A549 (cell line): ENCODE data around the gene CRTC2. TPM values are rescaled to one million over a fixed set of nuclear protein-coding genes. Genes with fewer than 3 reads are reported as not detected.

Experiments used
- BHLHE40 ChIP-seq: IDR thresholded peaks from 2 replicates; pipeline ENCODE4 v1.6.1; 2012; ENCODE audit warnings: low read depth, low read length, inconsistent platforms
- CBX2 ChIP-seq: fragments of 200-600 bp; sonication (generic); IDR thresholded peaks from 2 replicates; pipeline ENCODE4 v1.6.1; 2016; ENCODE audit warnings: low read depth, mild to moderate bottlenecking, borderline replicate concordance
- CBX8 ChIP-seq: fragments of 200-600 bp; sonication (generic); IDR thresholded peaks from 2 replicates; pipeline ENCODE4 v1.6.1; 2016
- CHD2 ChIP-seq: fragments of 150-350 bp; IDR thresholded peaks from 2 replicates; pipeline ENCODE4 v1.6.1; 2014; ENCODE audit warnings: low read length; ENCODE audit not compliant: partially characterized antibody
- CHD4 ChIP-seq: fragments of 200-600 bp; sonication (generic); IDR thresholded peaks from 2 replicates; pipeline ENCODE4 v1.6.1; 2016; ENCODE audit warnings: antibody characterized with exemption, mild to moderate bottlenecking, borderline replicate concordance
- EHF ChIP-seq: fragments of 250-450 bp; sonication (Bioruptor Pico); IDR thresholded peaks from 2 replicates; pipeline ENCODE4 v1.5.0; 2020; ENCODE audit warnings: mild to moderate bottlenecking
- EHMT2 ChIP-seq: fragments of 200-600 bp; sonication (generic); IDR thresholded peaks from 2 replicates; pipeline ENCODE4 v1.6.1; 2016; ENCODE audit warnings: antibody characterized with exemption, low read depth, mild to moderate bottlenecking, moderate library complexity
- ELK1 ChIP-seq: fragments of 150-350 bp; IDR thresholded peaks from 2 replicates; pipeline ENCODE4 v1.6.1; 2014; ENCODE audit warnings: low read depth, mild to moderate bottlenecking, low read length
- EP300 ChIP-seq, 2 experiments: fragments of >200 bp; sonication (Bioruptor Twin); formaldehyde crosslinking; IDR thresholded peaks; 2 replicates in 1 of 2; 3 replicates in 1 of 2; pipeline ENCODE4 v1.6.1; 2016 to 2017
- ESRRA ChIP-seq: fragments of 150-350 bp; IDR thresholded peaks from 2 replicates; pipeline ENCODE4 v1.6.1; 2014; ENCODE audit warnings: mild to moderate bottlenecking, low read length, borderline replicate concordance
- FOSB ChIP-seq: fragments of 250-450 bp; sonication (Bioruptor Pico); IDR thresholded peaks from 2 replicates; pipeline ENCODE4 v1.5.0; 2020; ENCODE audit warnings: mild to moderate bottlenecking, moderate library complexity
- FOXS1 ChIP-seq: fragments of 250-450 bp; sonication (Bioruptor Pico); IDR thresholded peaks from 2 replicates; pipeline ENCODE4 v1.5.0; 2020; ENCODE audit warnings: mild to moderate bottlenecking, moderate library complexity
- HEYL ChIP-seq: fragments of 250-450 bp; sonication (Bioruptor Pico); IDR thresholded peaks from 2 replicates; pipeline ENCODE4 v1.8.0; 2021; ENCODE audit warnings: mild to moderate bottlenecking, moderate library complexity
- HMGXB4 ChIP-seq: fragments of 250-450 bp; sonication (Bioruptor Pico); IDR thresholded peaks from 2 replicates; pipeline ENCODE4 v1.5.0; 2021; ENCODE audit warnings: mild to moderate bottlenecking, moderate library complexity, borderline replicate concordance
- HOXA7 ChIP-seq: fragments of 250-450 bp; sonication (Bioruptor Pico); IDR thresholded peaks from 2 replicates; pipeline ENCODE4 v1.5.0; 2020; ENCODE audit warnings: mild to moderate bottlenecking, moderate library complexity
- HOXB5 ChIP-seq: fragments of 250-450 bp; sonication (Bioruptor Pico); IDR thresholded peaks from 2 replicates; pipeline ENCODE4 v1.5.0; 2020; ENCODE audit warnings: mild to moderate bottlenecking, moderate library complexity
- JUN ChIP-seq, 2 experiments: fragments of >200 bp; sonication (Bioruptor Twin); formaldehyde crosslinking; IDR thresholded peaks; 2 replicates in 1 of 2; 3 replicates in 1 of 2; pipeline ENCODE4 v1.6.1; 2016 to 2017
- KDM1A ChIP-seq: fragments of 200-600 bp; sonication (generic); IDR thresholded peaks from 2 replicates; pipeline ENCODE4 v1.6.1; 2016; ENCODE audit warnings: low read depth, mild to moderate bottlenecking
- KDM5A ChIP-seq: fragments of 200-600 bp; sonication (generic); IDR thresholded peaks from 2 replicates; pipeline ENCODE4 v1.6.1; 2016; ENCODE audit warnings: antibody characterized with exemption, mild to moderate bottlenecking
- MAFK ChIP-seq: fragments of 450-650 bp; IDR thresholded peaks from 2 replicates; pipeline ENCODE4 v1.6.1; 2014; ENCODE audit not compliant: partially characterized antibody
- MAZ ChIP-seq: fragments of 150-350 bp; IDR thresholded peaks from 2 replicates; pipeline ENCODE4 v1.6.1; 2014; ENCODE audit warnings: antibody characterized with exemption, low read depth, low read length, borderline replicate concordance
- MYC ChIP-seq: IDR thresholded peaks from 2 replicates; pipeline ENCODE4 v1.6.1; 2012; ENCODE audit warnings: mild to moderate bottlenecking, inconsistent platforms, low read length, improper control_type of control experiment, borderline replicate concordance
- NFE2L2 ChIP-seq: fragments of 150-350 bp; conservative IDR thresholded peaks from 2 replicates; pipeline ENCODE4 v1.6.1; 2014; ENCODE audit warnings: low read length
- NPAS2 ChIP-seq: fragments of 250-450 bp; sonication (Bioruptor Pico); IDR thresholded peaks from 2 replicates; pipeline ENCODE4 v1.8.0; 2022; ENCODE audit warnings: mild to moderate bottlenecking, moderate library complexity, borderline replicate concordance
- POLR2A ChIP-seq: IDR thresholded peaks from 2 replicates; pipeline ENCODE4 v1.6.1; 2012; ENCODE audit warnings: mild to moderate bottlenecking, low read length
- POLR2AphosphoS2 ChIP-seq: conservative IDR thresholded peaks from 2 replicates; pipeline ENCODE4 v1.6.1; 2012; ENCODE audit warnings: low read length, improper control_type of control experiment, inconsistent platforms
- RAD21 ChIP-seq, 2 experiments: fragments of >200 bp in 1 of 2; sonication (Bioruptor Twin) in 1 of 2; formaldehyde crosslinking in 1 of 2; IDR thresholded peaks in 1 of 2; conservative IDR thresholded peaks in 1 of 2; 2 replicates in 1 of 2; 3 replicates in 1 of 2; pipeline ENCODE4 v1.6.1; 2012 to 2018; ENCODE audit warnings: inconsistent platforms in 1 of 2
- RARB ChIP-seq: fragments of 250-450 bp; sonication (Bioruptor Pico); IDR thresholded peaks from 2 replicates; pipeline ENCODE4 v1.8.0; 2021; ENCODE audit warnings: mild to moderate bottlenecking, moderate library complexity
- RCOR1 ChIP-seq: fragments of 150-350 bp; IDR thresholded peaks from 2 replicates; pipeline ENCODE4 v1.6.1; 2014; ENCODE audit warnings: antibody characterized with exemption, low read length, low read depth
- TFCP2L1 ChIP-seq: fragments of 250-450 bp; sonication (Bioruptor Pico); IDR thresholded peaks from 2 replicates; pipeline ENCODE4 v1.5.0; 2021; ENCODE audit warnings: mild to moderate bottlenecking
- USF2 ChIP-seq: fragments of 450-650 bp; IDR thresholded peaks from 2 replicates; pipeline ENCODE4 v1.6.1; 2014; ENCODE audit warnings: antibody characterized with exemption
- ZNF302 ChIP-seq: fragments of 250-450 bp; sonication (Bioruptor Pico); IDR thresholded peaks from 2 replicates; pipeline ENCODE4 v1.9.0; 2021; ENCODE audit warnings: inconsistent platforms, mild to moderate bottlenecking, moderate library complexity
- polyA plus RNA-seq, 4 experiments: library from polyadenylated mRNA; depleted of rRNA in 3 of 4; stranded (reverse); fragments of >200 nt; fragmentation: RNase III in 1 of 4; extraction: RNeasy Plus Mini Kit Qiagen cat#74134 plus additional on column Dnase treatment in 1 of 4; gene quantifications; 2 replicates in 3 of 4; 3 replicates in 1 of 4; pipeline ENCODE4 v1.2.3, GENCODE V29; 2011 to 2017

Gene CRTC2
- polyA plus RNA-seq, 2 of the 4 experiments (the other 2 are of a cell fraction) = 19.7 to 22.3 TPM

- TF ChIP-seq TFCP2L1 (CRISPR knock-in tag) (0 out of 2 replicates have a peak, but pooled peaks have one; percentile 57), HEYL (CRISPR knock-in tag) (no peak), ZNF302 (no peak), MAFK (no peak), RARB (CRISPR knock-in tag) (no peak), POLR2A (peak; percentile 100), JUN (IDR thresholded peaks at IDR 0.05) (peak; percentile 98 to 99), RCOR1 (no peak), HOXA7 (CRISPR knock-in tag) (0 out of 2 replicates have a peak, but pooled peaks have one; percentile 14), MYC (peak; percentile 57), CHD2 (no peak), FOXS1 (CRISPR knock-in tag) (no peak), EHMT2 (no peak; the same call in 1 of the 2 replicates), FOSB (no peak), BHLHE40 (0 out of 2 replicates have a peak, but pooled peaks have one; percentile 14), ESRRA (no peak), KDM5A (0 out of 2 replicates have a peak, but pooled peaks have one; percentile 33), CBX8 (no peak), ELK1 (no peak), HOXB5 (CRISPR knock-in tag) (0 out of 2 replicates have a peak, but pooled peaks have one; percentile 46), EHF (no peak), NPAS2 (CRISPR knock-in tag) (no peak), CHD4 (no peak), USF2 (no peak), RAD21 (conservative IDR thresholded peaks at IDR 0.05 in 1 of 2, IDR thresholded peaks at IDR 0.05 in 1 of 2) (no peak), CBX2 (no peak), MAZ (no peak), HMGXB4 (CRISPR knock-in tag) (no peak), KDM1A (no peak), NFE2L2 (no peak), EP300 (IDR thresholded peaks at IDR 0.05) (no peak), POLR2AphosphoS2 (no peak; the same call in 1 of the 2 replicates)
Measured at GRCh38 chr1:153990468-153991150, 32.2 kb upstream of the CRTC2 start, which contains the start of gene RPS27 (continued).
